GM18507 (cell line): Measurements from ENCODE around the gene HINFP.
A peak's percentile ranks its signal among the peaks of the same experiment; 100 is the strongest.
"Not testable (repeated sequence)": the region's sequence is repeated elsewhere in the genome, so short reads cannot be mapped to it uniquely, and the experiment has no call there.

ENCODE experiments used
- DNase-seq: peaks from one replicate; pipeline ENCODE4 v3.0.0; 2011; ENCODE audit warnings: low read depth; ENCODE audit not compliant: insufficient read length; ENCODE audit errors: extremely low spot score
- FAIRE-seq: peaks from 2 replicates; lab custom pipeline; 2011; peaks lifted over from hg19 to GRCh38; lab: Jason Lieb, UNC

Gene HINFP

GRCh38 chr11:119149786-119150275 lies 28.5 kb downstream of the HINFP start:
- DNase-seq, result no peak
- no peak for FAIRE-seq

GRCh38 chr11:119152043-119152442 lies 30.7 kb downstream of the HINFP start:
- DNase-seq, result no peak
- no peak for FAIRE-seq

DNA sequence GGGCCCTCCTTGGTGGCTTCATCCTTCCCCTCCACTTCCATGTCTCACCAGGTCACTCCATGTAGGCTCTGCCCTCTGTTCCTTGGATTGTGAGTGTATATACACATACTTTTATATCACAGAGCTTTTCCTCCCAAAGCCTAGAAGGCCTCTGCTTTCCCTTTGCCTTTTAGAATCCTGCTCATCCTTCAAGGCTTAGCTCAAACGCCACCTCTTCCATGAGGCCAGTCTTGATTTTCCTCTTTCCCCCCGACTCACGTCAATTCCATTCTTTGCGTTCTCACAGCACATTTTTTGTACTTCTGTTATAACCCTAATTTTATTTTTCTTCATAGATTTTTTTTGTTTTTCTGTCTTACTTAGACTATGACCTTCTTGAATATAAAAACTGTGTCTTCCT lies 31.2 kb downstream of the HINFP start:
- no peak for FAIRE-seq
- DNase-seq, result no peak

- DNase-seq, result no peak
- no peak for FAIRE-seq
These were observed 31.9 kb downstream of the HINFP start for GRCh38 chr11:119153049-119153818.

GRCh38 chr11:119154178-119154577 lies 32.8 kb downstream of the HINFP start:
- DNase-seq, result no peak
- FAIRE-seq, result no peak

- DNase-seq (no peak), FAIRE-seq (no peak)
These were observed 34.5 kb downstream of the HINFP start for GRCh38 chr11:119155733-119156492.

DNA sequence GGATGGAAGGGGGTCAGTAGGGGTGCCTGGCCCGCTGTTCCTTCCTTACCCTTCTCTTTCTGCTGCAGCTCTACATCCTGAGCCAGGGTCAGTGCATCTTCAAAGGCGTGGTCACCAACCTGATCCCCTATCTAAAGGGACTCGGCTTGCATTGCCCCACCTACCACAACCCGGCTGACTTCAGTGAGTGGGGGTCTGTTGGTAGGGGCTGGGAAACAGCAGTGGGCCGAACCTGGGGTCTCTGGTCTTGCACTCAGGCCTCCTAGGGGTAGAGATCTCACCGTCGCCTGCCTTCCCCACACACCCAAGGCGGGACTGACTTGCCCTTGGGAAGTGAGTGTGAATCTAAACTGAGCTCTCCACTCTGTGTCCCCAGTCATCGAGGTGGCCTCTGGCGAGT lies 35.1 kb downstream of the HINFP start:
- DNase-seq (no peak), FAIRE-seq (no peak)

DNA sequence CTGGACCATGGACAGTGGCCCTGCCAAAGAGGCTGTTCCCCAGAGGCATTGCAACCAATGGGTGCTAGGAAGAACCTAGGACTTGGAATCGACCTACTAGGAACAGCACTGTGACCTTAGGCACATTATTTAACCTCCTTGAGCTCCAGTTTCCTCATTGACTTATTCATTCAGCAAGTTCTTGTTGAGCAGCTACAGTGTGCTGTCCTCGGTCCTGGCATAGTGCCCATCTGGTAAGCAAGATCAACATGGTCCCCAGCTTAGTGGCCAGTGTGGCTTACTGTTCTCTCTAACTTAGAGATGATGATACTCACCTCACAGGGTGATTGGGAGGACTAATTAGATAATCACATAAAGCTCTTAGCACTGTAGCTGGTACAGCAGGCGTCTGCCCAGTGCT lies 35.7 kb downstream of the HINFP start:
- FAIRE-seq, result no peak
- no peak for DNase-seq

DNA sequence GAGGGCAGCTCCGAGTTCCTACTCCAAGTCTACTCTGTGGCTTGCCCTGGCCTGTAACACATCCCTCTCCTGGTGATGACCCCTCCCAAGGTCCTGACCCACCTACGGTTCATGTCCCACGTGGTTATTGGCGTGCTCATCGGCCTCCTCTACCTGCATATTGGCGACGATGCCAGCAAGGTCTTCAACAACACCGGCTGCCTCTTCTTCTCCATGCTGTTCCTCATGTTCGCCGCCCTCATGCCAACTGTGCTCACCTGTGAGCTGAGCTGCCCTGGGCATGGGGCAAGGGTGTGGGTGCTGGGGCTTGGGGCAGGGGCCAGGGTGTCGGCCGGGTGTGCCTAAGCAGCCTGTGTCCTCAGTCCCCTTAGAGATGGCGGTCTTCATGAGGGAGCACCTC lies 37.1 kb downstream of the HINFP start:
- DNase-seq (no peak), FAIRE-seq (no peak)

GRCh38 chr11:119160151-119160550 lies 38.8 kb downstream of the HINFP start:
- DNase-seq (no peak), FAIRE-seq (no peak)

DNA sequence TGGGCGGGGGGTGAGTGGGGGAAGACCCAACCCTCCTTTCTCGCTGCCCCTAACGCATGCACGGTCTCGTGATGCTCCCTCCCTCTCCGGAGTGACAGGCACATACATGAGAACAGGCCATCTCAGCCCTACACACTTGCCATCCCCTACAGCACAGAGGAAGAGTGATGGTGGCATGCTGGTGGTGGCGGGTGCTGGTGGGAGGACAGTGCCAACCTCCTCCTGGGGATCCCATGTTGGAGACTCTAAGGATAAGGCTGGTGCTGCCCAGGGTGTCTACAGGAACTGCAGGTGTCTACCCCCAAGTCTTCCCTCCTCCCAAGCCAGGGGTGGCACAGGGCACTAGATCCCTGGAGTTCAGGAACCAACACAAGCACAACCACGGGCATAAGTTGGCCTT lies 40.5 kb downstream of the HINFP start:
- DNase-seq, result no peak
- no peak for FAIRE-seq

DNA sequence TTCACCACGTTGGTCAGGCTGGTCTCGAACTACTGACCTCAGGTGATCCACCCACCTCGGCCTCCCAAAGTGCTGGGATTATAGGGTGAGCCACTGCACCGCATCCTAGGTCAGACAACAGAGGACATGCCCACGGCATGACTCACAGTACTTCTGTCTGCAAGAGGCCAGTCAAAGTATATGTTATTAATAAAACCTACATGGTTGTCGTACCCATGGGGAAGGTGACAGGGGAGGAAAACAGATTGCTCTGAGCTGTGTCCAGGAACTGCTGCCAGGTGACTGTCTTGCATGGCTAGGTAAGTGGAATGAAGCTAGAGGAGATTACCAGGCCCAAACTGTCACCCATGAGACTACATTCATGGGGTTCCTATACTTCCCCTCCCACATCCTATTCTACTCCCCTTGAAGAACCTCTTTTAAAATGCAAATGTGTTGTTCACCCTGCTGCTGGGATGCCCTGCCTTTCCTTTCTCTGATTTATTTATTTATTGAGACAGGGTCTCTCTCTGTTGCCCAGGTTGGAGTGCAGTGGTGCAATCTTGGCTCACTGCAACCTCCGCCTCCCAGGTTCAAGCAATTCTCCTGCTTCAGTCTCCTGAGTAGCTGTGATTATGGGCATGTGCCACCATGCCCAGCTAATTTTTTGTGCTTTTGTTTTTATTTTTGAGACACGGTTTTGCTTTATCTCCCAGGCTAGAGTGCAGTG lies 45.1 kb downstream of the HINFP start:
- DNase-seq (no peak), FAIRE-seq (no peak)

DNA sequence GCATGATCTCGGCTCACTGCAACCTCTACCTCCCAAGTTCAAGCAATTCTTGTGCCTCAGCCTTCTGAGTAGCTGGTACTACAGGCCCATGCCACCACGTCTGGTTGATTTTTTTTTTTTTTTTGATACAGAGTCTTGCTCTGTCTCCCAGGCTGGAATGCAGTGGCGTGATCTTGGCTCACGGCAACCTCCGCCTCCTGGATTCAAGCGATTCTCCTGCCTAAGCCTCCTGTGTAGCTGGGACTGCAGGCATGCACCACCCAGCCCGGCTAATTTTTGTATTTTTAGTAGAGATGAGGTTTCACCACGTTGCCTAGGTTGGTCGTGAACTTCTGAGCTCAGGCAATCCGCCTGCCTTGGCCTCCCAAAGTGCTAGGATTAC lies 45.7 kb downstream of the HINFP start:
- not testable (repeated sequence) for DNase-seq, FAIRE-seq

DNA sequence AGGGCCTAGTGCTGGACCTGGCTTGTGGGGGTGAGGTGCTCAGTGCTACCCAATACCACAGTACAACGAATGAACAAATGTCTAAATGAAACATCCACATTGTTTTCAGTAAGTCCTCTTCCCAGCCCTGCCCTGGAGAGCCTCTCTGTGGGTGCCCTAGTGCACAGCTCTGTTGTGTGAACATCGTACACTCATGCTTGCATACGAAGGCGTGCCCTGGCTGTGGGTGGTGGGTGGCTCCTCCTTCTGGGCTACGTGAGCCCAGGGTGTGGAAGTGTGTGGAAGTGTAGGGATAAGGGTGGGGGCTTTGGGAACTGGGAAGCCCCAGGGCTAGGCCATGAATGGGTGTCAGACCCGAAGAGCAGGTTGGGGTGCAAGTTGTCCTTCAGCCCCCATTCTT lies 46.6 kb downstream of the HINFP start:
- FAIRE-seq, result no peak
- no peak for DNase-seq

- DNase-seq, result peak; percentile 92
- peak; percentile 89 for FAIRE-seq
These were observed 47.3 kb downstream of the HINFP start, which contains the start of gene NLRX1 for GRCh38 chr11:119168471-119169281. NLRX1 (plus strand) TSS chr11:119168725; CDS start chr11:119171404, 2,679 bp downstream.

DNA sequence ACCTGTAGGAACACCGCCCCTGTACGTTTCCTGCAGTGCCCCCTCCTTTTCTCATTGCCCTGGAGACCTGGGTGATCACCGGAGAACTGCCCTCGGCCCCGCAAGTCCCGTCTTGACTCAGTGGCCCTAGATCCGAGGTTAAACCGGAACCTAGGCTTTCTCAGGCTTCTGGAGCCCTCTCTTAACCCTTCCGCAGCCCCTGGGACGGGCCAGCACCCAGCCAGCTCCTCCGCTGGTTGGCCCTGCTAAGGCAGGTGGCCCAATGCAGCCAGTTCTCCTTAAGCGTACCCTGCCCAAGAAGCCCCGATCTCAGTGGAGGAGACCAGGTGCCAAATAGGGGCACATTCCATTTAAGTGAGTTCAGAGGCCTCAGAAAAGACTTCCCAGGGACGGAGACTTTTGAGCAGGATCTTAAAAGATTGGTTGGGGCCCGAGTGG lies 47.9 kb downstream of the HINFP start:
- DNase-seq, result peak; percentile 39
- no peak for FAIRE-seq

- FAIRE-seq (no peak), DNase-seq (no peak)
These were observed 51.1 kb downstream of the HINFP start for GRCh38 chr11:119172513-119172912.

DNA sequence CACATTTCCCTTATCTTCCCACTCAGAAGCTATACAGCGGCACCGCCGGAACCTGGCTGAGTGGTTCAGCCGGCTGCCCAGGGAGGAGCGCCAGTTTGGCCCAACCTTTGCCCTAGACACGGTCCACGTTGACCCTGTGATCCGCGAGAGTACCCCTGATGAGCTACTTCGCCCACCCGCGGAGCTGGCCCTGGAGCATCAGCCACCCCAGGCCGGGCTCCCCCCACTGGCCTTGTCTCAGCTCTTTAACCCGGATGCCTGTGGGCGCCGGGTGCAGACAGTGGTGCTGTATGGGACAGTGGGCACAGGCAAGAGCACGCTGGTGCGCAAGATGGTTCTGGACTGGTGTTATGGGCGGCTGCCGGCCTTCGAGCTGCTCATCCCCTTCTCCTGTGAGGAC lies 52.1 kb downstream of the HINFP start:
- FAIRE-seq, result no peak
- DNase-seq, result no peak

DNA sequence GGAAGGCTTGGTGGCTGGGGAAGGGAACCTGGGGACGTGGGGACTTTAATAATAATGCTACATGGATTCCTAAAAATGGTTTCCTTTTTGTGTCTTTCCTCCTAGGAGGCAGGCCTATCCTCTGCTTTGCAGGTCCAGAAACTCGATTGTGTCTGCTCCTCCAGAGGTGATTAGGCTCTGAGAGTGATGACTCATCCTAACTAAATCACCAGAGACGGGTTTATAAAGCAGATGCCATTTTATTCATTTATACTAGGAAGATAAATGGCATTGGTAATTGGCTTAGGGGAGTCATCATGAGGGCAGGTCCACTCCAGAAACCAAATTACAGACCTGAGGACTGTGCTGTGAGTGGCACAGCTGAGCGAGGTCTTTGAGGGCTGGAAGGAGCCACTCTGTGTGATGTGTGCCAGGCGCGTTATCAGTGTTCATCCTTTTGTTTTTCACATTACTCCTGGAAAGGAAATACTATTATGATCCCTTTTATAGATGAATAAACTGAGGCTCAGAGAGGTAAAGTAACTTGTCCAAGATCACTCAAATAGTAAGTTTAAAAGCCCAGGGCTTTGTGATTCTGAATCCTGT lies 54.2 kb downstream of the HINFP start:
- no peak for FAIRE-seq
- DNase-seq, result no peak
